DOHH2 (cell line): ENCODE results near the gene RIBC2.

ENCODE experiments used
- EZH2phosphoT487 ChIP-seq: fragments of 200-600 bp; sonication (generic); IDR thresholded peaks from 2 replicates; pipeline ENCODE4 v1.6.1; 2017; ENCODE audit warnings: borderline replicate concordance, mild to moderate bottlenecking, antibody characterized with exemption, low read length, moderate library complexity, mixed read lengths
- TF ChIP-seq, protein P1 (sequence below): fragments of 200-600 bp; sonication (generic); IDR thresholded peaks from one replicate; pipeline ENCODE4 v1.5.1; 2014; ENCODE audit warnings: antibody characterized with exemption, mild to moderate bottlenecking, low read depth, low read length; ENCODE audit not compliant: poor library complexity, severe bottlenecking

DNA sequence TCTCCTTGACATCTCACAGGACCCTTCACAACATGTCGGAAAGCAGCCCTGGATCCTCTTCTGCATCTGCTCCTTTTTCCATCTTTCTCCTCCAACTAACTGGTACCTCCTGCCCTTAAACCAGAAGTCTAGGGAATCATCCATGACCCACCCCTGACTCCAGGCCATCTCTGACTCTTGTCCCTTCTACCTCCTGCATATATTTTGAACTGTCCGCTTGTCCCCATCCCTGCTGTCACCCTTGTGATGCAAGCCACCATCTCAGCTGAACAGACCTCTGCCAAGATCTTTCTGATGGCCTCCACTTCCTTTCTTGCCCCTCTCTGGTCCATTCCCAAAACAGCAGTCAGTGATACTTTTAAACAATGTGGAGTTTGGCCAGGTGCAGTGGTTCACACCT lies 7.0 kb downstream of the RIBC2 start:
- TF ChIP-seq, protein P1, sequence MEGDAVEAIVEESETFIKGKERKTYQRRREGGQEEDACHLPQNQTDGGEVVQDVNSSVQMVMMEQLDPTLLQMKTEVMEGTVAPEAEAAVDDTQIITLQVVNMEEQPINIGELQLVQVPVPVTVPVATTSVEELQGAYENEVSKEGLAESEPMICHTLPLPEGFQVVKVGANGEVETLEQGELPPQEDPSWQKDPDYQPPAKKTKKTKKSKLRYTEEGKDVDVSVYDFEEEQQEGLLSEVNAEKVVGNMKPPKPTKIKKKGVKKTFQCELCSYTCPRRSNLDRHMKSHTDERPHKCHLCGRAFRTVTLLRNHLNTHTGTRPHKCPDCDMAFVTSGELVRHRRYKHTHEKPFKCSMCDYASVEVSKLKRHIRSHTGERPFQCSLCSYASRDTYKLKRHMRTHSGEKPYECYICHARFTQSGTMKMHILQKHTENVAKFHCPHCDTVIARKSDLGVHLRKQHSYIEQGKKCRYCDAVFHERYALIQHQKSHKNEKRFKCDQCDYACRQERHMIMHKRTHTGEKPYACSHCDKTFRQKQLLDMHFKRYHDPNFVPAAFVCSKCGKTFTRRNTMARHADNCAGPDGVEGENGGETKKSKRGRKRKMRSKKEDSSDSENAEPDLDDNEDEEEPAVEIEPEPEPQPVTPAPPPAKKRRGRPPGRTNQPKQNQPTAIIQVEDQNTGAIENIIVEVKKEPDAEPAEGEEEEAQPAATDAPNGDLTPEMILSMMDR = no peak
- TF ChIP-seq EZH2phosphoT487 = no peak
